HG03060 (cell line): ENCODE data around the gene PRRT3.
"Not testable (repeated sequence)": the region's sequence is repeated elsewhere in the genome, so short reads cannot be mapped to it uniquely, and the experiment has no call there.

ENCODE experiments used
- ATAC-seq: cut with Tn5 transposase; IDR thresholded peaks from one replicate; pipeline ENCODE4 v1.9.1; 2021; ENCODE audit warnings: low read depth, moderate number of reproducible peaks; ENCODE audit not compliant: unreplicated experiment

The PRRT3 gene

DNA sequence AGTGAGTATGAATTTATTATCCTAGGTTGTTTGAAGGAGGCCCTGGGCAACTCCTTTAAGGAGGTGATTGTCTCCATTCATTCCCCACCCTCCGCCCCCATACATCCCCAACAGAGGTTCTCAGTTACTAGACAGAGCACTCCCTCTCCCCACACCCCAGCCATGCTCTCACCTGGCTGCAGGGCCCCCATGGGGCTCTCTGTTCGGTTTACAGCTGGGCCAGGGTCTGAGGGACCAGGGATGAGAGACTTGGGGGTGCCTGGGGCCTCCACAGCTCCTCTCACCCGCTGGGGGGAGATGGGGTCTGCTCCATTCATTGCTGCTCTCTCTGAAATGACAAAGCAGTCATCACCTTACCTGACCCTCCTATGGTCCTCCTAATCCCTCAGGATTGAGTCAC is 3.6 kb downstream of the PRRT3 start:
- ATAC-seq: no peak

DNA sequence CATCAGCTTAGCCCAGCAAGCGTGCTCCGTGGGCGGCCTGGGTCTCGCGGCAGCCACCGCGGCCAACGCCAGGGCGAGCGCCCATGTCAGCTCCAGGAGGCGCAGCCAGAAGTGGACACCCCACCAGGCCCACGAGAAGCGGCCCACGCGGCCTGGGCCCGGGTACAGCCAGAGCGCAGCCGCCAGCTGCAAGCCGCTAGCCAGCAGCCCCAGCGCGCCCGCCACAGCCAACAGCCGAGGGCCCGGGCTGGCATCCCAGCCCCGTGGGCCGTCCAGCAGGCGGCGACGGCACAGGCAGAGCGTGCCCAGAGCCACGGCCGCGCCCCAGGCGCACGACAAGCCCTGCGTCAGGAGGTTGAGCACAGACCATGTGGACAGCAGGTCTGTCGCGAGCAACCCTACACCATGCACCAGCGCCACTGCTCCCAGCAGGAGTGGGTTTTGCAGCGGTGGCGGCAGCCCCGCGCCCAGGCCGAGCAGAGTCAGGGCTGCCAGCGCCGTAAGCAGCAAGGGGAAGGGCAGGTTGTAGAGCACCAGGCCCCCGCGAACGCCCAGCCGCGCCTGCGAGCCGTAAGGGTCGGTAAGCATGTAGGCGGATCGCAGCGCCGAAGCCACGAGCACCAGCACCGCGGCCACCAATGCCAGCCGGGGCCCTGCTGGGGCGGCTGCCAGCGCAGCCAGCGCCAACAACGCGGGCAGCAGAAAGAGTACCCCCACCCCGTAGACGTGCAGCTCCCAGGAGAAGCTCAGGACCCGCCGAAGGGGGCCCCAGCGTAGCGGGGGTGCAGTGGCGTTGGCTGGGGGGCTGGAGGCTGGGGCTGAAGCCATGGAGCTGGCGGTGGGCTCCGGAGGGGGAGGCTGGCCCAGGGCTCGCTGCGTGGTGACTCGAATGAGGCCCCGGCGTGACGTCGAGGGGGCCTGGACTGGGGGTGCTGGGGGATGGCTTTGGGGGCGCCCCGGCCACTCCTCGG is 4.9 kb downstream of the PRRT3 start:
- no peak for ATAC-seq

DNA sequence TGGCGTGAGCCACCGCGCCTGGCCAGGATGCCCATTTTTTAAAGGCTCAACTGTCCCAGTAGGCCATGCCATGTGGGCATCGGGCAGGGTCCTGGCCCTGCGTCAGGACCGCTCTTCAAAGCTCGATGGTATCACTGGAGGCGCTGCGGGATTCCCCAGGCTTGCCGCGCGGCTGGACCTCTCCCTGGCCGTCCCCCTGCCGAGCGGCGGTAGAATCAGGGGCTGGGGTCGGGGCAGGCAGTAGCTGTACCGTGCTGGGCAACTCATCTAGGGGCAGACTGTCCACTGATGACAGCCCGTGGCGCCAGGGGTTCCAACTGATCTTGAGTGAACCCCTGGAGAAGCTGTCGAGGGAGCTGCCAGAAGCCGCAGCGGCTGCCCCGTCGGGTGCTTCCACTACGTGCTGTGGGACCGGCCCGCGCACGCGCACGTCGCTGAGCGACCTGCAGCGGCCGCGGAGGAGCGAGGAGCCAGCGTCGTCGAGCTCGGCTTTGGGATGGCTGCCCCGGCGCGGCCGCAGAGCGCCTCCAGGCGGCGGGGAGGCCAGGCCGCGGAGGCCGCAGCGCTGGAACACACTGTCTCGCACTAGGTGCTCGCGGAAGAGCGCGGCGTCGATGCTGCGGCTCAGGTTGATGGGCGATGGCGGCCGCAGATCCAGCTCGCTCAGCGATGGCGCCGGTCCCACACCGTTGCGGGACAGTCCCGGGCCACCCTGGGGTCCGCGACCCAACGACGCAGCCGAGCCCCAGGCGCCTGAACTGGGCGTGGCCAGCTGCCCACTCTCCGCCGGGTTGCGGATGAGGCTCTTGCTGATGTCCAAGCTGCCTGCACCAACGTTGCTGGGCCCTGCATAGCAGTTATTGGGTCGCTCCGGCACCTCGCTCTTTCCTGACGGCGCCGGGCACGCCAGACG is 5.8 kb downstream of the PRRT3 start:
- ATAC-seq: no peak

DNA sequence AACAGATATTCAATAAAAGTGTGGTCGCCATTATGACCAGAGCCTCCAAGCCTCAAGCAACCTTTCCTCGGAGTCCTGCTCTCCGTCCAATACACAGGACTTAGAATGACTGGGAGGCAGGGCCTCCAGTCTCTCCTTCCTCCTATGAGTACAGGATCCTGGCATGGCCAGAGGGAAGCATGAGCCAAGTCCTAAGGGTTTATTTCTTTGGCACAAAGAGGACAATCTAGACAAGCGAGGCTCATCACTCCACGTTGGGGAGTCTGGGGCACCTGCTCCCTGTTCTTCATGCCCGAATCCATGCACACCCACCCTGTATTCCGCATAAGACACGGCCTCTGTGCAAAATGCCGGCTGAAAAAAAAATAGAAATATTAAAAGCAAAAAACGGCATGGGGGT is 6.8 kb downstream of the PRRT3 start:
- no peak for ATAC-seq

DNA sequence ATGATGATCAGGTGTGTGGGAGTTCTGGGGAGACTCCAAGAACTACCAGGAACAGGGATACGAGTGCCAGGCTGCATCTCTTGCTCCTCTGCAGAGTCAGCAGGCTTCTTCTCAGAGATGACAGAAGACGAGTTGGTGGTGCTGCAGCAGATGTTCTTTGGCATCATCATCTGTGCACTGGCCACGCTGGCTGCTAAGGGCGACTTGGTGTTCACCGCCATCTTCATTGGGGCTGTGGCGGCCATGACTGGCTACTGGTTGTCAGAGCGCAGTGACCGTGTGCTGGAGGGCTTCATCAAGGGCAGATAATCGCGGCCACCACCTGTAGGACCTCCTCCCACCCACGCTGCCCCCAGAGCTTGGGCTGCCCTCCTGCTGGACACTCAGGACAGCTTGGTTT is 7.9 kb downstream of the PRRT3 start:
- ATAC-seq: no peak

DNA sequence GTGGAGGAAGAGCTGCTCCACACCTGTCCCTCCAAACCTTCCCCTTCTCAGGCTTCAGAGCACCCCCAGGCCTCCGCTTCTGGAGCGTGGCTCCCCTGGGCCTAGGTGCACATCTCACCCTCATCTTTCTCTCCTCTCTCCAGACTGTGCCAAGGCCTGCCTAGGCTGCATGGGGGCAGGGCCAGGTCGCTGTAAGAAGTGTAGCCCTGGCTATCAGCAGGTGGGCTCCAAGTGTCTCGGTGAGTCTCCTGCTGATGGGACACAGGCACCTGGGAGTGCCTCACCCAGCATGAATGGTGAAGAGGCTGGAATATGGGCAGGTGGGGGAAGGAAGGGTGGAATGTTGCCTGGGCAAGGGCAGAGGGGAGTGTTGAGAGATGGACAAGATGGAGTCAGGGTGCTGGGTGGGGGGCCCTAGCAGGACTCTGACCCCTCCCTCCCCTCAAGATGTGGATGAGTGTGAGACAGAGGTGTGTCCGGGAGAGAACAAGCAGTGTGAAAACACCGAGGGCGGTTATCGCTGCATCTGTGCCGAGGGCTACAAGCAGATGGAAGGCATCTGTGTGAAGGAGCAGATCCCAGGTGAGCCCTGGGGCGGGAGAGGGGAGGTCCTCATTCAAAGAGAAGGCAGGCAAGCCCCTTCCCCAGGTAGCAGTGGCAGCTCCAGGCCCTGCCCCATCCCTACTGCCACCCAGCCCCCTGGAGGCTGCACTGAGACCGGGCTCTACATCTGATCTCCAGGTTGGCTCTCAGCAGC is 9.1 kb downstream of the PRRT3 start:
- no peak for ATAC-seq

DNA sequence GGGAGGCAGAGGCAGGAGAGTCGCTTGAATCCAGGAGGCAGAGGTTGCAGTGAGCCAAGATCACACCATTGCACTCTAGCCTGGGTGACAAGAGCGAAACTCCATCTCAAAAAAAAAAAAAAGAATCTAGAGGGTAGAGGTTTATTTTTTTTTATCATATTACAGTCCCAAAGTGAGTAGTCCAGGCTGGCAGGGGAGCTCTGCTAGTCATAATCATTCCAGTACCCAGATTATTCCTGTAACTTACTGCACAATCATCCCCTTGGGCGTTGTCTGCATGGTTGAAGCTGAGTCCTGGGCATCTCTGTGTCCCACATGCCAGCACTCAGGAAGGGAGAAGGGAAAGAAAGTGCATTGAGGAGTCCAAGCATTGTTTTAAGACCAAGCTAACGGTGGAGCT is 10.0 kb downstream of the PRRT3 start:
- ATAC-seq: no peak

DNA sequence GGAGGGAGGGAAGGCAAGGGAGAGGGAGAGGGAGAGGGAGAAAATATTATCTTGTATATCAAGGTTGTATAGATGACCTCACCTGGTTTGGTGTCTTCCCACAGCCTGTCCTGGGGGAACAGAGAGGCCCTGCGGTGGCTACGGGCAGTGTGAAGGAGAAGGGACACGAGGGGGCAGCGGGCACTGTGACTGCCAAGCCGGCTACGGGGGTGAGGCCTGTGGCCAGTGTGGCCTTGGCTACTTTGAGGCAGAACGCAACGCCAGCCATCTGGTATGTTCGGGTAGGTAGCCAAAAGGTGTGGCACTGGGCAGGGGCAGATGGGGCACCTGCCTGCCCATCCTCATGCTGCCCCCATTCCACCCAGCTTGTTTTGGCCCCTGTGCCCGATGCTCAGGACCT is 11.5 kb downstream of the PRRT3 start:
- ATAC-seq: no peak

DNA sequence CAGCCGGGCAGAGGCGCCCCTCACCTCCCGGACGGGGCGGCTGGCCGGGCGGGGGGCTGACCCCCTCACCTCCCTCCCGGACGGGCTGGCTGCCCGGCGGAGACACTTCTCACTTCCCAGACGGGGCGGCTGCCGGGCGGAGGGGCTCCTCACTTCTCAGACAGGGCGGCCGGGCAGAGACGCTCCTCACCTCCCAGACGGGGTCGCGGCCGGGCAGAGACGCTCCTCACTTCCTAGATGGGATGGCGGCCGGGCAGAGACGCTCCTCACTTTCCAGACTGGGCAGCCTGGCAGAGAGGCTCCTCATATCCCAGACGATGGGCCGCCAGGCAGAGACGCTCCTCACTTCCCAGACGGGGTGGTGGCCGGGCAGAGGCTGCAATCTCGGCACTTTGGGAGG is 12.3 kb downstream of the PRRT3 start:
- ATAC-seq: not testable (repeated sequence)

DNA sequence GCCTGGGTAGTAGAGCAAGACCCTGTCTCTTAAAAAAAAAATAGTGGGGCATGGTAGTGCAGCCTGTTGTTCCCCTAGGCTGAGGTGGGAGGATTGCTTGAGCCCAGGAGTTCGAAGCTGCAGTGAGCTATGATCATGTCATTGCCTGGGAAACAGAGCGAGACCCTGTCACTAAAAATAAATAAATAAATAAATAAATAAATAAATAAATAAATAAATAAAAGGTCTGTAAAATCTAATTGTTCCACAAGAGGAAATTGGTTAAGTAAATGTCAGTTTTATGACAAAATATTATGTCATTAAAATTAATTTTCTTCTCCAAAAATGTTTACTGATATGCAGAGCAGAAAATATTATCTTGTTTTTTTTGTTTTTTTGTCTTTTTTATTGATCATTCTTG is 13.2 kb downstream of the PRRT3 start:
- ATAC-seq: no peak

DNA sequence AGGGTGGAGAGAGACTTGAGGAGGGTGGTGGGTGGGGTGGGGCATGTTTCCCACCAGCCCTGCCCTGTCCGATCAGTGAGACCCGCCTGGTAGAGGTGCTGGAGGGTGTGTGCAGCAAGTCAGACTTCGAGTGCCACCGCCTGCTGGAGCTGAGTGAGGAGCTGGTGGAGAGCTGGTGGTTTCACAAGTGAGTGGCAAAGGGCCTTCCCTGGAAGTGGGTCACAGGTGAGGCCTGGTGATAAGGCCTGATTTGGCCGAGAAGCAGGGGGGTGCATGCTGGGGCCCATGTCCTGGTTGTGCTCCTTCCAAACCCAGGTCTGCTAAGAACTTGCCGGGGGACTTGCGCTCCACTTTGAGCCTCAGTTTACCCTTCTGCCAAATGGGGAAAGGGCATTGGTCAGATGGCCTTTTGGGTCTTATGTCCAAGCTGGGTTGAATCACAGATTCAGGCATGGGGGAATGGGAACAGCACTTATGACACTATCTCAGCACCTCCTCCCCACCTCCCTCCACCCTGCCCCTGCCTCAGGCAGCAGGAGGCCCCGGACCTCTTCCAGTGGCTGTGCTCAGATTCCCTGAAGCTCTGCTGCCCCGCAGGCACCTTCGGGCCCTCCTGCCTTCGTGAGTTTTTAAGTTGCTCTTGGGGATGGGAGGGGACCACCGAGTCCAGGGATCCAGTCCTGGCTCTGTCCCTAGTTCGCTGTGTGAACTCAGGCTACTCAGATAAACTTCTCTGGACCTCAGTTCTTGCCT is 14.5 kb downstream of the PRRT3 start:
- ATAC-seq: no peak

DNA sequence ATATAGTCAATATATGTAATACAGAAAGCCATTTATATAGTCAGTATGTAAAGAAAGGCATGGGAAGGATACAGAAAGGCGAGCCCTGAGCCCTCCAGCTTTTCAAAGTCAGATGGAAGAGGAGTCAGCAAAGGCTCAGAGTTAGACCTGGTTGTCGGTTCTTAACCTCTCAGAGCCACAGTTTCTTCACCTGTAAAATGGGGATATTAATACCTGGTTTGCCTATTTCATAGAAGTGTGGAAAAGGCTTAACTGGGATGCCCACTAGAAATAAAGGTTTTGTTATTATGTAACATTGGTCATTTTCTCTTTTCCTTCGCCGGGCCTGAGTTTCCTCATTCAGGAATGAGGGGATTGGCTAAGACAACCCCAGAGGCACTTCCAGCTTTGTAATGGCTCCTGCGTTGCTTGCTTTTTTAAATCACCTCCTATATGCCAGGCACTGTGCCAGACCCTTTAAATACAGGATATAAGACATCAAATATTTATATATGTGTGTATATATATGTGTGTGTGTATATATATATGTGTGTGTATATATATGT is 16.2 kb downstream of the PRRT3 start:
- no peak for ATAC-seq

DNA sequence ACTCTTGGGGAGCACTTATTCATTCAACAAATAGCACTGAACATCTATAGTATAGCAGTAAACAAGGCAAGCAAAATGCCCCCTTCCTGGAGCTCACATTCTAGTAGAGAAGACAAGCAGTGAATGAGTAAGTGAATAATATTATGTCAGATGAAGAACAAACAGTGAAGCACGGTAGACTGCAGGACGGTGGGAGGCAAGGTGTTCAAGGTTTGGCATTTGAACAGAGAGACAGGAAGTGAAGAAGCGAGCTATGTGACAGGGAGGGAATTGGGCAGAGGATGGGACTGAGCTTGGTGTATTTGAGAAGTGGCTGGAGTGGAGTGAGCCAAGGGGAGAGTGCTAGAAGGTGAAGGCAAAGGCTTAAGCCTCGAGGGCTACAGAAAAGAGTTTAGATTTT is 17.2 kb downstream of the PRRT3 start:
- no peak for ATAC-seq

DNA sequence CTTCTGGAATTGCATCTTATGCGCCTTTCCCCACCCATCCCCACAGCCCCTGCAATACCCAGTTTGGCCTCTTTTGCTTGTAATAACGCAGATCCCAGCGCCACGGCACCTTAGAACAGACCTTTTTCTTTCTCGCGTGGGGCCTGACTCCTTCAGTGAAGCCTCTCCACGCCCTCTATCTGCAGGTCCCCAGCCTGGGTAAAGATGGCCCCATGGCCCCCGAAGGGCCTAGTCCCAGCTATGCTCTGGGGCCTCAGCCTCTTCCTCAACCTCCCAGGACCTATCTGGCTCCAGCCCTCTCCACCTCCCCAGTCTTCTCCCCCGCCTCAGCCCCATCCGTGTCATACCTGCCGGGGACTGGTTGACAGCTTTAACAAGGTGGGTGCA is 18.0 kb downstream of the PRRT3 start:
- no peak for ATAC-seq

DNA sequence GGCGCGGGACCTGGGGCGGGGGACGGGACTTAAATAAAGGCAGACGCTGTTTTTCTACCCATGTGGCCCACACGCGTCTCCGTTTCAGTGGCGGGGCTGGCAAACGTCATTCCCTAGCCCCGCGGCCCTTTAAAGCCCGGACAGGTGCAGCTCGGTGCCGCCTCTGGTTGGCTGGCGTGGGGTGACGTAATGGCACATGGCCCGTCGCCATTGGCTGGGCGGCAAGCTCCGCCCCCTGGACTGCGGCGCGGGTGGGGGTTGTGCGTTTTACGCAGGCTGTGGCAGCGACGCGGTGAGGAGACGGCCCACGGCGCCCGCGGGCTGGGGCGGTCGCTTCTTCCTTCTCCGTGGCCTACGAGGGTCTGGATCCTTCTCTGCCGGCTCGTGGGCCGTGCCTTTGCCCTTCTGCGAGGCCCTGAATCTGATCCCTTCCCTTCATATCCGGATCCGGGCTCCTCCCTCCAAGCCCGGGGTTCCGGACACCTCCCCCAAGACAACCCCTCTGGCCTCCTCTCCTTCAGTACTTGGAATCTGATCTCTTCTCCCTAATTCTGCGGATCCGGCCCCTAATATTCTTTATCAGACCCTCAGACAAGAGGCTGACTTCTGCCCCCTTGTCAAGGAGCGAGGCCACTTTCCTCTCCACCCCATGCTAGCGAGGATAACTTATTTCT is 18.5 kb downstream of the PRRT3 start, which contains the start of gene CRELD1:
Gene CRELD1 (plus strand): TSS at position 274 of the 674 bp plus-strand sequence. CDS start 605 bp downstream, outside the sequence.
- ATAC-seq: peak; percentile 75

DNA sequence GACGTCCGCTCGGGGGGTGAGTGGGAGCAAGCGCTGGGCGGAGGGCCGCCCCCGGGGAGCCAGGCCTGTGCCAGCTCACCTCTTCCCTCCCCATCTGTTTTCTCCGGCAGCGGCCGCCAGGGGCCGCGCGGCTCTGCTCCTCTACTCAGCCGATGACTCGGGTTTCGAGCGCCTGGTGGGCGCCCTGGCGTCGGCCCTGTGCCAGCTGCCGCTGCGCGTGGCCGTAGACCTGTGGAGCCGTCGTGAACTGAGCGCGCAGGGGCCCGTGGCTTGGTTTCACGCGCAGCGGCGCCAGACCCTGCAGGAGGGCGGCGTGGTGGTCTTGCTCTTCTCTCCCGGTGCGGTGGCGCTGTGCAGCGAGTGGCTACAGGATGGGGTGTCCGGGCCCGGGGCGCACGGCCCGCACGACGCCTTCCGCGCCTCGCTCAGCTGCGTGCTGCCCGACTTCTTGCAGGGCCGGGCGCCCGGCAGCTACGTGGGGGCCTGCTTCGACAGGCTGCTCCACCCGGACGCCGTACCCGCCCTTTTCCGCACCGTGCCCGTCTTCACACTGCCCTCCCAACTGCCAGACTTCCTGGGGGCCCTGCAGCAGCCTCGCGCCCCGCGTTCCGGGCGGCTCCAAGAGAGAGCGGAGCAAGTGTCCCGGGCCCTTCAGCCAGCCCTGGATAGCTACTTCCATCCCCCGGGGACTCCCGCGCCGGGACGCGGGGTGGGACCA is 19.2 kb downstream of the PRRT3 start:
- peak; percentile 28 for ATAC-seq

DNA sequence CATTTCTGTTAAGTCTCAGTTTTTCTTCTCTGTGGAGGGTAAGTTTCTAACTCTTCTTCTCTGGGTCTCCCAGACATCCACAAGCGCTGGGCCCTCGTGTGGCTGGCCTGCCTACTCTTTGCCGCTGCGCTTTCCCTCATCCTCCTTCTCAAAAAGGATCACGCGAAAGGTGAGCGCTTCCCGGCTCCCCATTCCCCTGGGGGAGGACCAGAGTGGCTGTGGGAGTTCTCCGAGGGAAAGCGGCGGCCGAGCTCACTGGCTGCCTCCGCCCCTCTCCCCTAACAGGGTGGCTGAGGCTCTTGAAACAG is 19.7 kb downstream of the PRRT3 start:
- ATAC-seq: no peak

DNA sequence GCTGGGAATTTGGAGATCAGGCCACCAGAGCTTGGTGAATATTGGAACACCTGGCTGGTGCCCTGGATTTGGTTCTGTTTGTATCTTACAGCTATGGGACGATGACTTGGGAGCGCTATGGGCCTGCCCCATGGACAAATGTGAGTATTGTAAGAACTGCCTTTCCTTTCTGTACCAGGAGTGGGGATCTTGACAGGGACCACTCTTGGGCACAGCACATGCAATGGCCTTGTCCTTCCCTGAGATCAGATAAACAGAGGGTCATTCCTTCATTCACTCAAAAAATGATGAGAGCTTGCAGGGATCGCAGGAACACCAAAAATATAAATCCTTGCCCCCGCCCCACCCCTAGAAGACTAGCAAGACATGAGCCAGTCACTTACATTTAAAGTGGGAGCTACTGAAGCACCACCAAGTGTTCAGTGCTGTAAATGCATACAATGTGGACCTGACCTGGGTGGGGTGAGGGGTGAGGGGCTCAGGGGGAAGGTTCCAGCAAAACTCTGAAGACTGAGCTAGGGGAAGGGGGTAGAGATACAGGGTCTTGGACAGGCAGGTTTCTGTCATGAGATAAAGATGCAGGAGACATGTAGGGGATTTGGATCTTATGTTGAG is 21.3 kb downstream of the PRRT3 start:
- ATAC-seq: no peak
